Stimulated activated CD8-positive, alpha-beta memory T cell treated with anti-CD3 and anti-CD28 coated beads, Interleukin-12 subunit alpha, Interleukin-12 subunit beta, amount 100 ng/mL, for 4 hours (primary cell): ENCODE measurements around the gene BCL11A.

Experiments used
- DNase-seq: peaks from one replicate; pipeline ENCODE4 v3.0.0-alpha.2; 2020; ENCODE audit warnings: low read depth

Gene BCL11A

DNA sequence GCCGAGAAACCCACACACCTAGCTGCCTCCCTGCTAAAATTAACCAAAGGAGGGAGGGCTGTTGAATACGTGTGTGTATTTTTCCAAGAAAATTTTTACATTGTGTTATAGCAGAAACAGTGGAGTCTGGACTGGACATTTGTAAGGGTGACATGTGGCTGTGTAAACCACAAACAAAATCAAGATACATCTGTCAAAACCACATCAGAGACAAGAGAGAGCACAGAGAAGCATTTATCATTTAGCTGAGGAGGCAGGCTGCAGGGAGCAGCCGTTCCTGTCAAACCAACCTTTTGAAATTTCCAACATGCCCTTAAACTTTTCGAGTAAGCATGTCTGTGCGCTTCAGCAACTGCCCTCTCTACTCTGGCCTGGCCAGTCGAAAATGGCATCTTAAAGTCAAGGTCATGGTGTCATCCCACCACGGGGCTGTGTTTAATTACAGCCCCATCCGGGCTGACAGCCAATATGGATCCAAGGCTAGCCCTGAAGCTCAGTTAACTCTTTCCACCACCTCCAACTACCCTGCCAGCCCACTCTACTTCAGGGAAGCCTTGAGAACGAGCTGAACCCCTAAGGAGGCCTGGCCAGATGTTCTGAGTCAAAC is 8.4 kb downstream of the BCL11A start:
- DNase-seq, result no peak

DNA sequence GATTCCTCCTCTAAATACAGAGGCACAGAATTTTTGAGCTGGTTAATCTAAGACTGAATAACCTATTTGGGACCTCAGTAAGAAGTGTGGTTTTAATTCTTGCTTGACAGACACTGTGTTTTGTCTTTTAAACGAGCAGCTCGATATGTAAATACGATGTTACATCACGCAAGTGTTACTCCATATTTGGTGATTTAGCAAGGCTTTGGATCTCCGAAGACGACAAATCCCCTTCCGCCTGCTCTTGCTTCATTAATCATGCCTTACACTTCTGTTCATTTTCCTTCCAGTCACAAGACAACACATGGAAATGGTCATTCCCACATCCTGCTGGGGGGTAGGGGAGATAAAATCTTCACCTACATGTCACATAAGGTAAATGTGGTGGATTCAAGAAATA is 9.4 kb downstream of the BCL11A start:
- no peak for DNase-seq

DNA sequence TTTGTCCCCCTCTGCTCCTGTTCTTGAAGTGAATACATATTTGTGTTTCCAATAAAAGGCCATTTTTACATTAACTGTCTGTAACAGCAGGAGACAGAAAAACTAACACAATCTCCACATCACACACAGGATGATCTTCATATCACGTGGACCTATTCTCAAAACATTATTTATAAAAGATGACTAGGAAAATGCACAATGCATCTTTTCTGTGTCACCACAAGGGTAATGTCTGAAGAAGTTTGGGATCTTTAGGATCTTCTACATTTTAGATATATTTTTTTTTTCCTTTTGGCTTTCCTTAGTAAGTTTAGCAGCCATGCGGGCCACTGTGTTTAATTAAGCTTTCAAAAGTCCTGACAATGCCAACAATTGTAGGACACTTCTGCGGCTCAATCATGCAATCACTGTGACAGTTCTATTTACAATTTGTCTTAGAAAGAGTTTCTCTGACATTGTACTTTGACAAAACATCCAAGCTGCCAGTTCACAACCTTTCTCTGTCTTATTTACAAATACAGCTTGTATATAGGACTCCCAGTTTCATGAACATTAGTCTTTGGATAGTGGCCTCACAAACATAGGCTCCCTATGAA is 12.3 kb downstream of the BCL11A start:
- no peak for DNase-seq

DNA sequence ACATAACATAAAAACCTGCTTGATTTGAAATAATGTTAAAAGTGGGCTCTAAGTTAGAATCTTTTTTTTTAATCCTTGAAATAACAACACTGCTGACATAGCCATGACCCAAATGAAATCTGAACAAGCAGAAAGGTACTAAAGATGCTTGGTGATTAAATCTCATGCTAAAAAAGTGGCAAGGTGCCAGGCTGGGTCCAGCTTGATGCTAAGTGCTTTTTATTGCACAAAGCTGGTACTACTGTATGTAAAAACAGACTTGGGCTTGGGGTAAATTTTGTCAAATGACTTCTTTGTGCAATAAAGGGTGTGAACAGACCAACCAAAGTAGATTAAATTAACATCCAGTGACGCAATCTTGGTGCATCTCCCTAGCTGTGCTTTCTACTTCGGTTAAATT is 13.4 kb downstream of the BCL11A start:
- no peak for DNase-seq

DNA sequence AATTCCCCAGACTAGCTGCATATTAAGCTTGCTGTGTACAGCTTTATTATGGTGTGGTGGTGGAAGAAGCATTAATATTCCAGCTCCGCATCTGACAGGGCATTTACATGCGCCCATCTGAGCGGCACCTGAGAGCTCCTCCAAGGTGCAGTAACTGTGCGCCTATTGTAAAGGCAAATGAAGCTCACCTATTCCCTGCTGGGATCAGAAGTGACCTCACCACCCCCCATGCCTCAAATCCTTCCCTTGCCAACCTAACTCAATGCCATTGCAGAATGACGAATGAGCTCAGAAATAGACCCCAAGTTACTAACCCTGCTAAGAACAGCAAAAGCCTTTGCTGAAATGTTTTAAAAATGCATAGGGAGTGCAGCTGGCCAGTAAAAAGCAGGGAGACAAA is 14.3 kb downstream of the BCL11A start:
- DNase-seq, result no peak

DNA sequence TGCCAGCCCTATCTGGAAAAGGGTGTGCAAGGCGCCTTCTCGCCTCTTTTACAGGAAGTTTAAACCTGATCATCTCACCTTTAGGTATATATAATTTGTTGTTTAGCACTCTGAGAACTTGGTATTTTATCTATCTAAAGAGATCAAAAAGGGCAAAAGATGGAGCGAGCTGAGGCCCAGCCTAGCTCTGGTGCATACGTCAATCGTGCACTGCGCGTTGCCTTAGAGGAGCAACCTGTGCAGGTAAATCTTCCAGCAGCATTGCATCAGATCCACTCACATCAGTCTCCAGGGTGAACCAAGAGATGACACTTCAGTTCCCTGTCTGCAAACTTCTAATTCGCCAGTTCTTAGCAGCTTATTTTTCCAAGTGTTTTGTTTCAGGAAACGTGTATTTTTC is 15.4 kb downstream of the BCL11A start:
- no peak for DNase-seq

DNA sequence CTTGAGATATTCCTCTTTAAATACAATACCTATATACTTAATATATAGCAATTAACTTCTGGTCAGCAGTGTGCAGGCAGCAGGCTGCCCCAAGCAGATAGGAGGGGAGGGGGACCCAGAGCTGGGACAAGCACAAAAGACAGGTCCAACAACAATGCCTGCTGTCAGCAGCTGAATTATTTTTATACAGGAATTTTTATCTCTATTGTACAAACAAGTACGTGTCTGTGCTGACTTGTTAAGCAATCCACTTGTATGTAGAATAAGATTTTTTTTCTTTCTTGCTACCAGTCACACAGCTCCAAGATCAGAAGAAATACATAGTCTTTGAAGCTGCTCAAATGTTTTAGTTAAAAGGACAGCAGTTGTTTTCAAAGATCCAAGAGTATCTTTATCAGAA is 16.7 kb downstream of the BCL11A start:
- no peak for DNase-seq

DNA sequence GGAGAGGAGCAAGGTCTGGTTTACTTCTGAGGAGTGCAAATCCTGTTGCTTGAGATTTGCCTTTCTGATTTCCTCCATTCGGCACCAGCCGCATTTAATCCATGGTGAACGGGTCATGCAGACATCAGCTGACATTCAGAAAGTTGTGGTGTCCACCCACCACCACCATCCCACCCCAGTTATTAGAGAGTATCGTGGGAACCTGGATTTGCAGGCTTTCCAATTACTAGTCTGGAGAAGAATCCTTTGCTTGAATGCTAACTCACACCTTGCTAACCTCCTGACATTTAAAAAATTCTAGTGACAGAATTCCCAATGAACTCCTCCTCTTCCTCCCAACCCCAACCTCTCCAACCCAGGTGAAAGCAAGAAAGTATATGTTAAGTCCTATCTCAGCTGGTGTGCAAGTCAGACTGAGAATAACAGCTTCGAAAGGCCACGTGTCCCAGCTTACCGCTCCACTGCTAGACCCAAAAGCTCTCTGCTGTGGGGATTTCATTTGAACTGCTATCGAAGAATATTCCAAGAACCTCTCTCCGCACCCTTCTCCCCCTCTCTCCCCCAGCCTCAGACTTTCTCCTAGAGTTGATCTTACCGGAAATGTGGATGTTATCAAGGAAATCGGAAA is 17.7 kb downstream of the BCL11A start:
- no peak for DNase-seq

DNA sequence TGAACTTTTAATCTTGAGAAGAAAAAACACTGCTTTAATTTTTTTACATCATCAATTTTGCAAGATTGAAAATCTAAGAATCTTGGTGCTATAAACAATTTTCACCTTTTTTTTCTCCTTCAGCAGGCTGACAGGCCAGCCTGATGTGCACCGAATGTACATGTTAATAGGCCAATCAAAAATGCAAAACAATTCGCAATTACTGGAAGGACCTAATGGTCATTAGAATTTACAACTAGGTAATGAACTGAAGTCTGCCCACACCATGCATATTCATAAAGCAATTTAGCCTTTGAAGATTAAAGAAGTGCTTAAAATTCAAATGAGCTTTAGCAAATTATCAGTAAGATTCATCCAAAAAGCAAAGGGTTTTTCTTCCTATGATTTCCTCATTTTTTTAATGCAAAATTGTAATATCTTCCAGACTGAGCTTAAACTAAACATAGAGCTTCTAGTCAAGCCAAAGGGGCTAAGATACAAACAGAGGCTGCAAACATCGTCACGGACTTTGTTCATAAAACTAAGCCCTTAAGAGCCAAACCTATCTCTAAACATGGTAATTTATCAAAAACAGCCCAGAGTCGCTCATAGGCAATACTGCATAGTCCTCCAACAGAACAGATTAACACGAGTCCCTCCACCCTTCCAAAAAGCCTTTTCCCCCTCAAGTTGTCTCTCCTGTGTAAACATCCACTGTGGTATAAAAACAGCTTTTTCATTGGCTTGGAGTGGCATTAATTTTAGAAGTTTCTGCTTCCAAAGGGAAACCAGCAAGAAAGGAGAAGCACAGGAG is 18.4 kb downstream of the BCL11A start:
- DNase-seq, result no peak

DNA sequence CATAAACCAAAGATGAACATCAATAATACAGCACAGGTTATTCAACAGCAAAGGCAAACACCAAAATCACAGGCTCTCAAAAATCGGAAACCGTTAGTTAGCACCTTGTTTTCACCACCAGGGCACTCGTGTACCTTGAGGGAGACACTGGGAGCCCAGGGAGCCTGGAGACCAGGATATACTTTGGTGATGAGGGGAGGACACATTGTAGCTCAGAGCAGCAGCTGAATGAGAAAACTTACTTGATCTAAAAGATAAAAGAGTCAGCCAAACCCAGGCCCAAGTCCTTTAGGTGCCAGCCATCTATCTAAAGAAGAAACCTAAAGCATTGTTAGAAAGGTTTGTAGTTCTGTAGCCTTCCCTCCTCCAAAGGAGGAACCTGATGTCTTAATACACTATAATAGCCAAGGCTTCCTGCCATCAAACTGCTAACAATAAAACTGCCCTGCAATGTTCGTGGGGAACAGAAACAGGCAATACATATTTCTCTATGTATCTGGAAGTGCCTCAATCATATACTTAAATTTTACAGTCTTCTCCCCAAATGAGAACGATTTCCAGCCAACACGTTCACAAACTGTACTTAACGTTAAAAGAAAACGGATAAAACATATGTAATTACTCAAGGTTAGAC is 19.3 kb downstream of the BCL11A start:
- DNase-seq, result no peak

DNA sequence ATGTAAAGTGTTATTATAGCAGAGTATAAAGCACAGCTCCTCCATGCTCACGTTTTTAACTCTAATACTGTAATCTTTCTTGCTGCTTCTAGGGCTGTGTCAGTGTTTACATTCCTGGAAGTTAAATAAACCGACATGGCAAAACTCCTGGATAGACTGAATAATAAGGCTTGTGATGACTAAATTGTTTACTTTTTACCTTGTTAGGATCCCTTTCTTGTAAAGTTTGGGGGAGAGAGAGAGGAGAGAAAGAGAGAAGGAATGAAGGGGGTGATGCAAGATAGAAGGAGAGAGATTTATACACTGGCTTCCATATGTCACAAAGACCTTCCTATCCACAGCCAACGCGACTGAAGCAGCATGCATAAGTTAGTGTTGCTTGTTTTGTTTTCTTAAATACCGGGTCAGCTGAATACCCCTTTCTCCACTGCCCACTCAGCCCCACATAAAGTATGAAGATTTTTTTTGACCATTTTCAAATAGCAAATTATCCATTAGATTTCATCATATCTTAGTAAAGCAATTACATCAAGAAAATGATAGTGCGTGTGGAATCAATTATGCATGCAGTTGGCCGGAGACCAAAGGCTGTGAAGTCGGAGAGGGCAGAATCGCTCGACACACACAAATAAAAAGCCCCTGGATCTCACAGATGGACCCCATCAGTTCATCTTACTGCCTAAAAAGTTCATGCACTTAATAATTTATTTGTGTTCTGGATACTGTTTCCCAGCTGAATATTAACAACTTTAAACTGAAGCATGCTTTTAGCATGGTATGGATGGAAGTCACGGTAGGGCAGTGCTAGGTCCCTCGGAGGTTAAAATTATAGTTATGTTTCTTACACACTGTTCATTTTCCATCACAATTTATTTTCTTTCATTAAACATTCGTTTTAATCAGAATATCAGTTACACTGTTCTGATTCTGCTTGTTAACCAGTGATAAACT is 20.1 kb downstream of the BCL11A start:
- DNase-seq, result no peak

DNA sequence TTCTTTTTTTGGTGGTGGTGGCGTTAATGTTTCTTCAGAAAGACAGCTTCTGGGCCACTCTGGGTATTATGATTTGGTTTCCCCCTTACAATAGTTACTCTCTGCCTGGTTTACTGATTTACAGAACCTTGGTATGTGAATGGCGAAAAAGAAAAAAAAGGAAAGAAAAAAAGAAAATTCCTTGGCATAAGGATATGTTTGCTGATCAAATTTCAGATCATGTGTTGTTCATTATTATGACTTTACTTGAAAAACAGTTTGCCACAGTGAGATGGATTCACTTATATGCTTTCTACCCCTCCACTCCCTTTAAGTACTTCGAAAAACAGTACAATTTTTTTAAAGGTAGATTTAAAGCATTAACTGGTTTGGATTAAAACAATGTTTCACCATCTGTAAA is 21.0 kb downstream of the BCL11A start:
- no peak for DNase-seq

DNA sequence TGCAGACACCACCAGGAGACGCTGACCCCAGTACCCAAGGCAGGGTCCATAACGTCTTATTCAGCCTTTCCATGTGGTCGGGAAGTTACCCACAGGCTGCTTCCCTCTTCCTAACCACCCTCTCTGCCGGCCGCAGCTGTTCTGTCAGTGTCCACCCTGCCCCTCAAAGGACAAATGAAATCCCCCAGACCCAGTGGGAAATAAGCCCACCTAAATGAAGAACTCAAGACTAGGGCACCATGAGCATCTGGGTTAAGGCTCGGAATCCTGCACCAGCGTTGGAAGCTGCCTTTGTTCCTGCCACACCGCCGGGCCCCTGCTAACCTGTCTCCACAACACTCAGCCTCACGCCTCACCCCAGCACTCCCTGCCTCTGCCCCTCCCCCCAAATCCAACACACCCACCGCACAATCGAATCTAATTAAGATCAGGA is 21.7 kb downstream of the BCL11A start:
- DNase-seq, result no peak

DNA sequence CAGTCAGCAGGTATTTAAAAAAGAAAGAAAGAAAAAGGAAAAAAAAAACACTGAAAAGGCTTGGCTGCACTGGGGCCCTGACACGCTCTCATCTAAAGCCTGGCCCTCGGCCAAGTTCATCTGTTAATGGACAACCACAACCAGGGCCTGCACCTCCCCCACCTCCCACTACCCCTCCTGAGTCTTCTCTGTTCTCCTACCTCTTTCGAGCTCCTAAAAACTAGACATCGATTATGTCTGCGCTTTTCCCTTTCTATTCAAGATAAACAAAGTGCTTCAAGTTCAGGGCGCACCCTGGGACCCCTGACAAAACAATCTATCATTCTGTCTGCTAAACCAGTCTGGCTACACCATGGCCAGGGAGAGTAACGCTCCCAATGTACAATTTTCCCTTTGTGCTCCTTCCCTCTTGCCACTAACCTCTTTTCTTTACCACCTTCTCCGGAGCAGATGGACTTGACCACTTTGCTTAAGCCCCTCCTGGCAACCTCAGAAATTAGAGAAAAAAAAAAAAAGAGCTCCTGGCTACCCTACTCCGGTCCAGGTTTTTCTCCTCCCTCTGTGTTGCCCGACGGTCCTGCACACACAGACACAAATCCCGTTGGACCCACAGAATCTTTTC is 22.7 kb downstream of the BCL11A start:
- no peak for DNase-seq

DNA sequence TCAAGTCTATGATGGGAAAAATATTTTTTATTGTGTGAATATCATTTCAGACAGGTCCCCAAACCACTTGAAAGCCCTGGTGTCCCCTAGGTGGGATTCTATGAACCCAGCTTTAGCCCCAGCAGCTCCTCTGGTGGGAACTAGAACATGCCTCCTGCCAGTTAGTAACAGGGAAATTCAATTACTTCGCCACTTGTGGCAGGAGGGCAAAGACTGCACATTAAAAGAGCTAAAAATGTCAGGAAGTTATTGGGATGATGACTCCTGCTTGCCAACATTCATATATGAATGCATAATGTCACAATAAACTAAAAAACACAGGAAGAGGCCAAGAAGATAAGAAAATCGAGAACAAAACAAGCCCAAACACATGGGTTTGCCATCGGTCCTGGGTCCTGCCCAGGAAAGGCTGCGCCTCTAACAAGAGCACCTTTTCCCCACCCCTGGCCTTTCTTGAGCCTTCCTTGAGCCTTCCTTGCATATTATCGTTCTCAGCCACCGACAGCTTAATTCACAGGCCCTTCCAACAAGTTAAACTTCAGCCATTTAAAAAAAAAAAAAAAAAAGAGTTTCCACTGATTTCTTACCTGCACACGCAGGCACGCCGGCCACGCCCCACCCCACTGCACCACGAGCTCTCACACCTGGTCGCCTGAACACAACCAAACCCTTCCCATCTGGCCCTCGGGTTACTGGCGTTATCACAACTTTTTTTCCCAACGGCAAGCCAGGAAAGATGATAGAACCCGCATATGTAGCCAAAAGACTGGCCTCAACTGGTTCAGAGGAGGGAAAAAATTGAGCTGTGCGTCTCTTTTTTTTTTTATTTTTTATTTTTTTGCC is 23.4 kb downstream of the BCL11A start:
- no peak for DNase-seq

DNA sequence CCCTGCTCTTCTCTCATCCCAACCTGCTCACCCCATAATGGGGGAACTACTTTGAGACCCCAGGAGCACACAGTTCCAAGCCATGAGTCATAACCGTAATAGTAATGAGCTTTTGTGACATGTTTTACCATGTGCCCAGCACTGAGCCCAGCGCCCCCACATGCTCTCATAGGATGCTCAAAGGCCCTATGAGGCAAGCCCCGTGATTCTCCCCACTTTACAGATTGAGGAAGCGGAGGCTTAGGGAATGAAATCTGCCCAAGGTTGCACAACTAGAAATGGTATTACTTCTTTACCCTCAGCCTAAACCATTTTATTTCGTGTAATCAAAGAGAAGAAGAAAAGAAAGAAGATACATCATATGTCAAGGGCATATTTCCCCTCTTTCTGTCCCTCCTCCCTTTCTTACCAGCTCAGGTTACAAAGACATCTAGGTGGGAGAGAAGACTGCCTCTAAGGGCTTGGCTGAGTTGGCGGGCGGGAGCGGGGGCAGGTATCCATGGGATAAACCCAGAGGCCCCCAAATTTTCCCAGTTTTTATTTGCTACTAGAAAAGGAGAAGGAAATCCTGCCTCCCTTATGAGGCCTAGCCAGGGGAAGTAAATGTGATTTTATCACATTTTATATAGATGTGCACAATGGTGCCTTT is 24.2 kb downstream of the BCL11A start:
- DNase-seq, result no peak

DNA sequence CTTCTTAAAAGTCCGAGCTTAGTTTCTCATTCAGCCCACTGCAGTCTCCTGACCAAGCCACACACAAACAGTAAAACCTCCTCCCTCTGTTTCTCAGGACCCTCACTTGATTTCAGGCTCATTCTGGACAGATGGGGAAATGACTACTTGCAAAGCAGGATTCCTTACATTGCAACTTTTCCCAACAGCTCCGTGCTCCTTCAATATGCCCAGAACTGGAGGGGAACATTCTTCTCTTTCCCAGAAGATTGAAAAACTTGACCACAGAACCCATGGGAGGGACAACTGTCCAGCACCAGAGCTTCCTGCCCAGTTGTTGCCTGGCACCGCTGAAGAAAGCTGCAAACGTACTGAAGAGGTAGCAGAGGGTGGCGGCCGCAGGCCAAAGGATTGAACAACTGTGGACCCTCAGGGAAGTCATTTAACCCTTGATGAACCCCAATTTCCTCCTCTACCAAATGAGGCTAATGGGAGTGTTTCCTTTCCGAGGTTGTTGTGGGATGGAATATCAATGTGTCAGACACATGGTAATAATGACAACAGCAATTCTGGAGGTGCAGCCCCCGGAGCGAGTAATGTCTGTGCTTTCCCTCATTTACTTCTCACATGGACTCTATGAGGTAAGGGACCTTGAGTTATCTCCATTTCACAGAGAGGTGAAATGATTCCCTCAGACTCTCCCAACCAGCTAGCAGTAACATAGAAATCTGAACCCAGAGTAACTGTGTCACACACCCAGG is 25.0 kb downstream of the BCL11A start:
- no peak for DNase-seq

DNA sequence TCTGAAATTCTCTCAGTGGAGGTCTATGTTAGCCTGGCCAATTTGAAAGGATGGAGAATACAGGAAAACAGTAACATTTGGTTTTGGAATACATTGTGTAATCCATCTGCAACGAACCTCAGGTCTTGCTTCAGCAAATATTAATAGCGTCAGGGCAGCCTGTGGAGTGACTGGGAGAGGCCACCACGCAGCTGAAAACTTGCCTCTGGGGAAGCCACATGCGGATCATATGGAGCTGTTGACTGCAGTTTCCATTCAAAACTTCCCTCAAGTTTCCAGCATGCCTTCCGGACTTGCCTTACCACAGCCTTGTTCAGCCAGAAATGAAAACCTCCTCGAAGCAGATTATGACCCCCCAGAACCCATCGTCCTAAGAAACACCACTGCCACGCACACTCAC is 25.7 kb downstream of the BCL11A start:
- DNase-seq, result no peak

DNA sequence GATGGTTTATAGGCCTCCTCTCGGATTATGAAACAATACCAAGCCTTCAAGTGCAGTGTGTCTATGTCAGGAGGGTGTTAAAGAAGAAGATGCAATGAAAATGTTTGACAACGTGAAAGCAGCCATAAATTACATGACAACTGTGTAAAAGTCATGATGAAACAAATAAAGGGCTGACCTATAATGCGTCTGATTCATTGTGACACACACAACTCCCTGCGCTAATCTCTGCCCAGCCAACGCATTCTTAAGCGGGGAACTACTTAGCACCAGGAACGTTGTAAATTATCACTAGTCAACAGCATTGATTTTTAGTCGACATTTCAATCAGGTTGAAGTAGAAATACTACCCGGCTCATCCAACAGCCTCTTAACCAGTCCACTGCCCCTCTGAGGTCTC is 26.8 kb downstream of the BCL11A start:
- DNase-seq, result no peak
